ENCODE data around the gene NDUFS1. TPM values are rescaled to one million over a fixed set of nuclear protein-coding genes. Genes with fewer than 3 reads are reported as not detected.

NDUFS1 gene
- total and polyA plus RNA-seq, 10 of the 15 experiments (the other 5 are each of a cell fraction or from before 2014, with no cell fraction given): 62.6 to 108 (median 90.4) TPM

DNA sequence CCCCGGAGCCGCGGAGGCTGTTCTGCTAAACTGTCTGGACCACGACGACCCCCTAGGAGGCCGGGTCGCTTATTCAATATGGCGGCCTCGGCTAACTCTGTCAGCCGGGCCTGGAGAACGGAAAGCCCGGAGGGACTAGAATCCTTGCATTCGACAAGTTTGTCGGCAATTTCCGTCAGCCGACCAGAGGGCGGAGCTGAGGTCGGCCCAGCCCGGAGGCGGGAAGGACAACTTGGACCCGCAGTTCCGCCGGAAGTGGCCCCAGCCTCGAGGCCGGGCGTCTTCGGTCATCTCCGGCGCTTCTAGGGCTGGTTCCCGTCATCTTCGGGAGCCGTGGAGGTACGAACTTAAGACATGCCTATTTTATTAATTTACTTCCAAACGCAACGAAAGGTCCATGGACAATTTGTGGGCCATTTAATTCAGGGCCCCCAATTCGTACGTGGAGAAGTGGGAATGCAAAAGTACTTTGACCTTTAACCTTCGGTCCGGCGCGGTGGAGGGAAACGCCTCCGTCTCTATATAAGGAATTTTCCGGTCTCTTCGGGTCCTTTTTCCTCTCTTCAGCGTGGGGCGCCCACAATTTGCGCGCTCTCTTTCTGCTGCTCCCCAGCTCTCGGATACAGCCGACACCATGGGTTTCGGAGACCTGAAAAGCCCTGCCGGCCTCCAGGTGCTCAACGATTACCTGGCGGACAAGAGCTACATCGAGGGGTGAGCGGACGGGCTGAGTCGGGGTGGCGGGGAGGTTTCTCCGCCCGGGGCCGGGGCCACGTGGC is at the start of gene NDUFS1, which contains the start of gene EEF1B2 (continued):
- TF ChIP-seq PRDM15 (CRISPR knock-in tag; IDR thresholded peaks at IDR 0.05) (no peak), CREM (IDR thresholded peaks at IDR 0.05; ENCODE audit: low read depth) (peak; percentile 74; the same call in 1 of the 2 replicates), CBFB (IDR thresholded peaks at IDR 0.05; ENCODE audit: low read depth) (peak; percentile 42; the same call in 1 of the 2 replicates), CEBPB (IDR thresholded peaks at IDR 0.05; ENCODE audit: borderline replicate concordance in 1 of 2, low read depth in 2 of 2, low read length in 2 of 2) (no peak), NFIC (IDR thresholded peaks at IDR 0.05; ENCODE audit: low read depth, low read length) (0 out of 2 replicates have a peak, but pooled peaks have one; percentile 5), HCFC1 (IDR thresholded peaks at IDR 0.05; ENCODE audit: low read length) (peak; percentile 62), NR2F1 (conservative IDR thresholded peaks at IDR 0.05) (peak; percentile 100), RCOR1 (conservative IDR thresholded peaks at IDR 0.05; ENCODE audit: low read depth, low read length) (no peak), MTA2 (IDR thresholded peaks at IDR 0.05; ENCODE audit: low read depth) (peak; percentile 91), KAT2A (conservative IDR thresholded peaks at IDR 0.05; ENCODE audit: control insufficient read depth, low read depth, low read length) (no peak), CHD1 (IDR thresholded peaks at IDR 0.05; ENCODE audit: low read depth, low read length) (peak; percentile 79; the same call in 1 of the 2 replicates), MLLT1 (IDR thresholded peaks at IDR 0.05) (0 out of 2 replicates have a peak, but pooled peaks have one; percentile 40)

Data from GM12878 (cell line).